Activated T-cell treated with anti-CD3 and anti-CD28 coated beads, Interleukin-2, amount 50 U/mL, for 4 hours (primary cell): ENCODE results near the gene SLC6A17. TPM values are rescaled to one million over a fixed set of nuclear protein-coding genes. Genes with fewer than 3 reads are reported as not detected.

Experiments
- ATAC-seq, 2 donors: fragments of 200-7000 bp; cut with Tn5 transposase; one replicate each; pipeline ENCODE4 v1.10.0; 2021
- DNase-seq: peaks from one replicate; pipeline ENCODE4 v3.0.0-alpha.2; 2020
- H3K27me3 Mint-ChIP-seq: one replicate; pipeline ENCODE4 v1.8.0; 2021; ENCODE audit warnings: low read depth, mixed read lengths
- H3K36me3 Mint-ChIP-seq: one replicate; pipeline ENCODE4 v1.8.0; 2022; ENCODE audit warnings: mixed read lengths; ENCODE audit not compliant: insufficient read depth
- H3K4me1 Mint-ChIP-seq: one replicate; pipeline ENCODE4 v1.8.0; 2021; ENCODE audit warnings: low read depth, mixed read lengths
- H3K4me3 Mint-ChIP-seq: one replicate; pipeline ENCODE4 v1.8.0; 2021; ENCODE audit warnings: mild to moderate bottlenecking, moderate library complexity, mixed read lengths
- H3K9me3 Mint-ChIP-seq: one replicate; pipeline ENCODE4 v1.8.0; 2021; ENCODE audit warnings: mixed read lengths
- total RNA-seq, 3 donors: library from RNA; stranded (reverse); gene quantifications; one replicate each; pipeline ENCODE4 v1.2.1, GENCODE V29; 2021

Gene SLC6A17
- total RNA-seq, 3 donors from 2014 or later, result 0.05 to 0.10 TPM; not detected in 1

GRCh38 chr1:110250749-110251148 is 100.5 kb downstream of the SLC6A17 start:
- Mint-ChIP-seq H3K4me3 (no peak overlapping the region), H3K27me3 (no peaks in the 10 kb centered on the region), H3K9me3 (no peaks in the 10 kb centered on the region), H3K4me1 (peaks cover 4% of the 10 kb centered on the region), H3K36me3 (peaks cover 2% of the 10 kb centered on the region)
- no peak for ATAC-seq
- no peak for DNase-seq

Other genes starting within 250 kb of the SLC6A17 start
- 10 to 100 TPM; 76.2 to 81.9 (median 77.8) TPM for gene CSF1, start 239.6 kb upstream of the SLC6A17 start, total RNA-seq
- 10 to 100 TPM; 45.4 to 48.3 (median 48.2) TPM for gene AHCYL1, start 165.7 kb upstream of the SLC6A17 start, total RNA-seq
- 10 to 100 TPM; 32.6 to 40.6 (median 38.2) TPM for gene STRIP1, start 115.9 kb upstream of the SLC6A17 start, total RNA-seq
- gene ALX3, start 79.8 kb upstream of the SLC6A17 start, total RNA-seq, result not detected
- not detected for gene UBL4B, start 38.1 kb upstream of the SLC6A17 start, total RNA-seq
- 1 to 10 TPM; 6.4 to 8.1 (median 7.9) TPM for gene KCNC4, start 59.8 kb downstream of the SLC6A17 start, total RNA-seq
- gene RBM15, start 188.9 kb downstream of the SLC6A17 start, total RNA-seq, result 10 to 100 TPM; 44.5 to 49.2 (median 47.4) TPM
- under 1 TPM; 0.11 to 0.40 (median 0.28) TPM for gene SLC16A4, start 240.5 kb downstream of the SLC6A17 start, total RNA-seq